Frontal cortex (tissue), 4 donors: ENCODE measurements around the gene RNASE12. TPM values are rescaled to one million over a fixed set of nuclear protein-coding genes. Genes with fewer than 3 reads are reported as not detected.
"Not testable (repeated sequence)": the region's sequence is repeated elsewhere in the genome, so short reads cannot be mapped to it uniquely, and the experiment has no call there.

Source experiments
- DNase-seq, 2 donors: peaks; one replicate each; pipeline ENCODE4 v3.0.0; 2012; ENCODE audit warnings: low spot score in 2 of 2
- FAIRE-seq: peaks from 2 replicates; lab custom pipeline; 2012; peaks lifted over from hg19 to GRCh38; lab: Jason Lieb, UNC
- total RNA-seq: library from RNA; depleted of rRNA; stranded (reverse); fragments of >200 nt; gene quantifications from one replicate; pipeline ENCODE4 v1.2.3, GENCODE V29; 2014
- donor health status: control.
- donor health status: control.
- donor health status: control.

The RNASE12 gene
- total RNA-seq: not detected

- no peak for DNase-seq
- FAIRE-seq: no peak
Observed at GRCh38 chr14:20591235-20591634, at the start of gene RNASE12. Gene RNASE12, minus strand, starts transcription at chr14:20591376. Its CDS starts 653 bp downstream, at chr14:20590723.

GRCh38 chr14:20632831-20633691 lies 41.9 kb upstream of the RNASE12 start:
- FAIRE-seq (no peak), DNase-seq (no peak)

DNA sequence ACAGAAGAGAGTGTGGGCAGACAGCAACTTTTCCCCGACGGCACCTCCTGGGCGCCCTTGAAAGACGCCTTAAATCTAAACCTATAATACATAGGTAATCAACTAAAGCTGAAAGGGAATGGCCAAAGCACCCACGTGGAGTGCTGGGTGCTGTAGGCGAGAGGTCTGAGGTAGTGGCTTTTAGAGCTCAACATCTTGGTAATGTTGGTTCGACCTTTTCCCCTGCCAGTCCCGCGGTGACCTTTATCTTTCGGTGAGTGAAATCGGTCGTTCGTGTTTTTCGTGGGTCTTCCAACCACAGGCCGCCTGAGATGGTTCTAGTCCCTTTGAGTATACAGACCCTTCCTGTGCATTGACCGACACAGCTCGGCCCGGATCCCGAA lies 41.3 kb upstream of the RNASE12 start:
- DNase-seq (no peak), FAIRE-seq (no peak)

- FAIRE-seq: no peak
- no peak for DNase-seq
Observed at GRCh38 chr14:20631880-20632389, 40.8 kb upstream of the RNASE12 start.

- no peak for FAIRE-seq
Observed at GRCh38 chr14:20631023-20631879, 40.1 kb upstream of the RNASE12 start.

DNA sequence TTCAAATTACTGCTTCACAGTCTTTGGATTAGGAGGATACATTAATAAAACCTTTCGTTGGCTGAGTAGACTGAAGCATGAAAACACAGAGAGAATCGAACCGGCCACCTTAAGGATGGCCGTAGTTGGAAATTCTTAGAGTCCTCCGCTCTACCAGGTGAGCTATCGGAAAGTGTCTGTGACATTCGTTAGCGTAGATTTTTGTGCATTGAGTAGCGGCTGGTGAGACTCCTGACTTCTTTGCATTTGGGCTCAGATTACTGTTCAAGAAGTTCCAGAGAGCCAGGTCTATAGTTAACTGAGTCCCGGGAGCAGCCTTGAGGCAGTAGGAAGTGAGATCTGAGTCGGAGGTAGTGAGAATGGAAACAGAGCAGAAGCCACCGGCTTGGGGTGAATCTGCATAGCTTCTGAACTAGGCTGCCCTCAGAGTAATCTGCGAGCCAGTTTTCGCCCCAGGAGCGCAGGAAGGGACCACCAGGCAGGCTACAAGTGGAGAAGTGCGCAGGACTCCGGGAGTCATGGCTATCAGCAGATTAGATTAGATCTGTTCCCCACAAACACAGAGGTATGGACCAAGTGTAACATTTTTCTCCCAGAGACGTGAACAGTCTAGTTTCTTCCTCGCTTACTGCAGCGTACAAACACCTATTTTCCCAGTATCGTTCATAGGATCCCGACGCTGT lies 39.3 kb upstream of the RNASE12 start:
- DNase-seq: no peak
- FAIRE-seq: no peak

More at GRCh38 chr14:20631023-20631879, 40.1 kb upstream of the RNASE12 start:
- no peak for DNase-seq

DNA sequence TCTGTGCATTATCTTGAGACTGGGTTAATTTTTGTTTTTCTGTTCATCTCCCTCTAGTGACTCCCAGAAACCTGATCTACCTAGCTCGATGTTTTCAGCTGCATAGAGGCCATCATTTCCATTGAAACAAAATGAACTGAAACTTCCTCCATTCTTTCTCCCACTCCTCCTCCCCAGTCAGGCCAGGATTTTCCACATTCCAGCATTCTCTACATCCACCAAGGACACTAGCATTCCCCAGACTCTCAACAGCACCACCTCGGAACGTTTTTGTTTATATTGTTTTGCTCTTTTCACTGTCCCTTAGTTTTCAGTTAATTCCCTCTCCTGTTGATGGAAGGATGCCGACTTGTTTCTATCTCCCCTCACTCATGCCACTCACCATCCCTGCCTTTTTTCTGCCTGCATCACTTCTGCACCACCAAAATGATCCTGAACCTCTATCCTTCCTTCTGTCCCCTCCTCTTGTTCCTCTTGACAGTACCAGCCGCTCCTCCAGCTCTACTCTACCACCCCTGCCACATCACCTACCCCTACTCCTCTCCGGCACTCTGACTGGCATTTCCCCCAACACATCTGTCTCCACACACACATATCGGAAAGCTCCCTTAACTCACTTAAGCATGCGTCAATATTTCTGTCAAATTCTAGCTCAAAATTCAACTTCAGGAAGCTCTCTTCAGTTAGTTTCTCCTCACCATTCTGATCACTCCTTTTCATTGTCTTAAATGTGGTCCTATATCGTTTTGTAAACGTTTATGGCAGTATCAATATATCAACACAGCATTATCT lies 37.1 kb upstream of the RNASE12 start:
- FAIRE-seq (no peak), DNase-seq (no peak)

GRCh38 chr14:20627346-20628027 lies 36.3 kb upstream of the RNASE12 start:
- DNase-seq: no peak
- FAIRE-seq: no peak

- FAIRE-seq (no peak), DNase-seq (no peak)
Observed at GRCh38 chr14:20626274-20626673, 35.1 kb upstream of the RNASE12 start.

DNA sequence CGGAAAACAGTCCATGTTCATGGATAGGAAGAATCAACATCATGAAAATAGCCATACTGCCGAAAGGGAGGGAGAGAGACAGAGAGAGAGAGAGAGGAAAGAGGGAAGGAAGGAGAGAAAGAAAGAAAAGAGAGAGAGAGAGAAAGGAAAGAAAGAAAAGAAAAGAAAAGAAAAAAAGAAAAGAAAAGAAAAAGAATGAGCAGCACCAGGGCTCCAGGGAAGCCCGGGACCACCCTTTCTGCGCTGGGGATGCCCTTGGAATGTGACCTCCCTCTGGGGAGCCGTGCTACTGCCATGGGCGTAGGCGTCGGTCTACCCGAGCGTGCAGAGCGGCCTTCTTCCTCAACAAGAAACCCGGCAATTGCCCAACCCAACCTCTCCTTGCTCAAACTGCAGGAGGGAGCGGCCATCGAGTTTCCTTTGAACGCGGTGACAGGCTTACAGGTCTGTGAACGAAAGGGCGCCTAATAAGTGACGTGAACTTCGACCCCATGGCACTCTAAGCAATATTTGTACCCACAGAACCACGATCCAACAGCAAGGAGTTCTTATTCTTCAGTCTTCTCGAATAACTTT lies 33.4 kb upstream of the RNASE12 start:
- DNase-seq (no peak), FAIRE-seq (no peak)

GRCh38 chr14:20623798-20624197 lies 32.6 kb upstream of the RNASE12 start:
- FAIRE-seq (no peak), DNase-seq (no peak)

DNA sequence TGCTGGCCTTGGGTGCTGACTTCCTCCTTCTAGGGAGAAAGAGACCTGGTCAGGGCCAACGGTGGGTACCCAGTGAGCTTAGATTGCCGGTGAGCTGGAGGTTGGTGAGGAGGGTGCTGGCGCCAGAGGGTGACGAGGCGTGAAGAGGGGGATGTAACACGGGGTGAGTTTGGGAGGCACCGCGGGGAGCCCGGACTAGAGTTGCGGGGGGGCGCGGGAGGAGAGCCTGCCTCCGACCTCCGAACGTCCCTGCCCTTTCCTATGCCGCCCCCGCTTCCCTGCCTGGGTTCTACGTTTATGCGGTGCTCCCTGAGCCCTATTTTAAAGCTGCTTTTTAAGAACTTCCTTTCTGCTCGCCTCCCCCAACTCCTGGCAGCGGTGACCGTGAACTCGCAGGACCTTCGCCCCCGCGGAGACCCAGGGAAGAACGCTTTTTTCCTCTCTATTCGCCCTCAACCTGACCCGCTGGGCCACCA lies 31.7 kb upstream of the RNASE12 start:
- DNase-seq (no peak), FAIRE-seq (no peak)

GRCh38 chr14:20620798-20621478 lies 29.8 kb upstream of the RNASE12 start:
- DNase-seq (no peak), FAIRE-seq (no peak)

DNA sequence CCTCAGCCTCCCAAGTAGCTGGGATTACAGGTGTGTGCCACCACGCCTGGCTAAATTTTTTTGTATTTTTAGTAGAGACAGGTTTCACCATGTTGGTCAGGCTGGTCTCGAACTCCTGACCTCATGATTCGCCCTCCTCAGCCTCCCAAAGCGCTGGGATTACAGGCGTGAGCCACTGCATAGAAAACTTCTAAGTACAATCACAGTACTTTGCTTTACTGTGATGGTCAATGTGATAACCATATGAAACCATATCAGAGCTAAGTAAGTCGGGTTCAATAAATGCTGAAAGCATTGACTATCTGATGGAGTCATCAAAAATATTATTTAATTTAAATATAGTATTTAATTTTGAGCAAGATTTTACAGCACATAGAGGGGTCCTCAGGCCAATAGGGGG lies 28.5 kb upstream of the RNASE12 start:
- FAIRE-seq, DNase-seq: not testable (repeated sequence)

DNA sequence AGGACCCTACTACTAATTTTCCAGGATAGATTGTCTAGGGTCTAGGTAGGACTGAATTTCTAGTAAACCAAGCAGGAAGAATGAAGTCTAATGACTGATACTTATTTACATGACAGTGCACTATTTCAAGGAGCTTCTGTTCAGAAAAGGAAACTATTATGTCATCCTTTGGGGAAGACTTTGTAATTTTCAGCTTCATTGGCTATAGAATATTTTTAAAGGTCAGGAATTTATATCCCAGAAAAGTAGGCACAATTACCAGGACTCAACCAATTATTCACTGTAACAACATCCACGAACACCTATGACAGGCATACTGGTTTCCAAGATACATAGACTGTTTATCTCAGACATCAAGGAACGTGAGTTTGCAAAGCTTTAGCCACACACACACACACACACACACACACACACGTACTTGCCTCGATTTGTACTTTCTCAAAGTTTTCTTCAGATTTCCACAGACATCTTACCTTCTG lies 27.1 kb upstream of the RNASE12 start:
- FAIRE-seq: no peak
- no peak for DNase-seq

GRCh38 chr14:20617138-20618003 lies 26.2 kb upstream of the RNASE12 start:
- no peak for FAIRE-seq
- DNase-seq: no peak

- DNase-seq: no peak
- FAIRE-seq: no peak
Observed at GRCh38 chr14:20615996-20616395, 24.8 kb upstream of the RNASE12 start.
